SK-N-SH treated with all-trans-retinoic acid at 6 μM for 48 hours (cell line): Measurements from ENCODE around the gene OR11L1.

Experiments
- ATAC-seq: fragments of 200-7000 bp; cut with Tn5 transposase; 3 replicates; pipeline ENCODE4 v1.9.1; 2020; ENCODE audit warnings: mild to moderate bottlenecking, moderate library complexity
- ARNTL ChIP-seq: fragments of 450-650 bp; formaldehyde crosslinking; IDR thresholded peaks from 2 replicates; pipeline ENCODE4 v1.5.0; 2020; ENCODE audit warnings: low read depth, mild to moderate bottlenecking, moderate library complexity, borderline replicate concordance
- CREB5 ChIP-seq: fragments of 250-450 bp; sonication (Bioruptor Pico); IDR thresholded peaks from 2 replicates; pipeline ENCODE4 v1.5.1; 2020; ENCODE audit warnings: low read depth, mild to moderate bottlenecking, moderate library complexity
- CSDC2 ChIP-seq: fragments of 250-450 bp; sonication (Bioruptor Pico); IDR thresholded peaks from 2 replicates; pipeline ENCODE4 v1.5.0; 2020; ENCODE audit warnings: mild to moderate bottlenecking, moderate library complexity
- CSRNP3 ChIP-seq: fragments of 250-450 bp; sonication (Bioruptor Pico); IDR thresholded peaks from 2 replicates; pipeline ENCODE4 v1.5.1; 2021; ENCODE audit warnings: mild to moderate bottlenecking, moderate library complexity
- ESRRG ChIP-seq: fragments of 250-450 bp; sonication (Bioruptor Pico); IDR thresholded peaks from 2 replicates; pipeline ENCODE4 v1.6.1; 2021; ENCODE audit warnings: mild to moderate bottlenecking
- GLIS3 ChIP-seq: fragments of 250-450 bp; sonication (Bioruptor Pico); IDR thresholded peaks from 2 replicates; pipeline ENCODE4 v1.5.0; 2020; ENCODE audit warnings: mild to moderate bottlenecking, moderate library complexity
- ISL1 ChIP-seq: fragments of 250-450 bp; sonication (Bioruptor Pico); IDR thresholded peaks from 2 replicates; pipeline ENCODE4 v2.1.2; 2022; ENCODE audit warnings: mild to moderate bottlenecking, moderate library complexity
- OSR1 ChIP-seq: fragments of 250-450 bp; sonication (Bioruptor Pico); IDR thresholded peaks from 2 replicates; pipeline ENCODE4 v1.8.0; 2022; ENCODE audit warnings: moderate library complexity, mild to moderate bottlenecking, inconsistent platforms
- PATZ1 ChIP-seq: fragments of 250-450 bp; sonication (Bioruptor Pico); IDR thresholded peaks from 2 replicates; pipeline ENCODE4 v1.8.0; 2020; ENCODE audit warnings: mild to moderate bottlenecking, moderate library complexity, borderline replicate concordance
- PPARA ChIP-seq: fragments of 250-450 bp; sonication (Bioruptor Pico); IDR thresholded peaks from 2 replicates; pipeline ENCODE4 v1.5.0; 2020; ENCODE audit warnings: mild to moderate bottlenecking, borderline replicate concordance
- RARB ChIP-seq: fragments of 250-450 bp; sonication (Bioruptor Pico); IDR thresholded peaks from 2 replicates; pipeline ENCODE4 v1.8.0; 2021; ENCODE audit warnings: mild to moderate bottlenecking, moderate library complexity
- TCF4 ChIP-seq: fragments of 250-450 bp; sonication (Bioruptor Pico); IDR thresholded peaks from 2 replicates; pipeline ENCODE4 v1.8.0; 2021; ENCODE audit warnings: mild to moderate bottlenecking, moderate library complexity, borderline replicate concordance
- TOX ChIP-seq: fragments of 250-450 bp; sonication (Bioruptor Pico); IDR thresholded peaks from 2 replicates; pipeline ENCODE4 v1.8.0; 2021; ENCODE audit warnings: mild to moderate bottlenecking, moderate library complexity, borderline replicate concordance
- ZC3H10 ChIP-seq: fragments of 250-450 bp; sonication (Bioruptor Pico); IDR thresholded peaks from 2 replicates; pipeline ENCODE4 v1.5.1; 2021; ENCODE audit warnings: mild to moderate bottlenecking, moderate library complexity
- ZFP3 ChIP-seq: fragments of 250-450 bp; sonication (Bioruptor Pico); IDR thresholded peaks from 2 replicates; pipeline ENCODE4 v1.5.0; 2020; ENCODE audit warnings: mild to moderate bottlenecking, moderate library complexity
- ZFP30 ChIP-seq: fragments of 450-650 bp; formaldehyde crosslinking; IDR thresholded peaks from 2 replicates; pipeline ENCODE4 v1.5.0; 2022; ENCODE audit warnings: mild to moderate bottlenecking, moderate library complexity
- ZNF565 ChIP-seq: fragments of 450-650 bp; formaldehyde crosslinking; conservative IDR thresholded peaks from 2 replicates; pipeline ENCODE4 v1.5.0; 2020; ENCODE audit warnings: low read depth, mild to moderate bottlenecking, moderate library complexity
- ZNF70 ChIP-seq: fragments of 450-650 bp; formaldehyde crosslinking; IDR thresholded peaks from 2 replicates; pipeline ENCODE4 v1.5.0; 2020; ENCODE audit warnings: mild to moderate bottlenecking, moderate library complexity
- ZNF8 ChIP-seq: fragments of 450-650 bp; formaldehyde crosslinking; IDR thresholded peaks from 2 replicates; pipeline ENCODE4 v1.5.0; 2020; ENCODE audit warnings: mild to moderate bottlenecking, moderate library complexity

OR11L1 gene

GRCh38 chr1:247848346-247848745 is 6.7 kb upstream of the OR11L1 start (continued):
- TF ChIP-seq TOX (CRISPR knock-in tag) = no peak

GRCh38 chr1:247845693-247846017 is 4.0 kb upstream of the OR11L1 start:
- ATAC-seq = no peak
- TF ChIP-seq CSDC2 (CRISPR knock-in tag) (no peak), ZFP30 (CRISPR knock-in tag) (no peak), ZC3H10 (CRISPR knock-in tag) (no peak), RARB (no peak), ZNF70 (CRISPR knock-in tag) (no peak), OSR1 (CRISPR knock-in tag) (no peak), ISL1 (no peak), PATZ1 (CRISPR knock-in tag) (no peak), GLIS3 (CRISPR knock-in tag) (no peak), CREB5 (CRISPR knock-in tag) (no peak), TOX (CRISPR knock-in tag) (no peak), PPARA (CRISPR knock-in tag) (no peak), ZNF565 (no peak), CSRNP3 (CRISPR knock-in tag) (no peak), TCF4 (CRISPR knock-in tag) (no peak), ARNTL (no peak)

GRCh38 chr1:247845011-247845692 is 3.5 kb upstream of the OR11L1 start:
- no peak for TF ChIP-seq ESRRG (CRISPR knock-in tag)
- TF ChIP-seq, all 23 proteins: peak for 0
- no peak for ATAC-seq

- no peak for TF ChIP-seq CSDC2 (CRISPR knock-in tag)
- no peak for TF ChIP-seq RARB
- no peak for TF ChIP-seq ZNF8 (CRISPR knock-in tag)
- TF ChIP-seq ARNTL = no peak
- TF ChIP-seq ZFP3 (CRISPR knock-in tag) = no peak
- TF ChIP-seq ESRRG (CRISPR knock-in tag) = no peak
- TF ChIP-seq CSRNP3 (CRISPR knock-in tag) = no peak
- no peak for TF ChIP-seq TCF4 (CRISPR knock-in tag)
- no peak for ATAC-seq
Measured at GRCh38 chr1:247843411-247843810, 1.7 kb upstream of the OR11L1 start.

GRCh38 chr1:247840818-247841217 is 878 bp downstream of the OR11L1 start:
- TF ChIP-seq ISL1 (no peak), GLIS3 (CRISPR knock-in tag) (no peak), ZFP3 (CRISPR knock-in tag) (no peak), ARNTL (no peak), OSR1 (CRISPR knock-in tag) (no peak), ESRRG (CRISPR knock-in tag) (no peak), PATZ1 (CRISPR knock-in tag) (no peak)
- no peak for ATAC-seq
